GM19099 (cell line): ENCODE data around the gene LMF1.

Experiments used
- POLR2A ChIP-seq: IDR thresholded peaks from 3 replicates; pipeline ENCODE4 v1.6.1; 2011; ENCODE audit warnings: low read depth; ENCODE audit not compliant: insufficient read length; ENCODE audit errors: extremely low read depth

The LMF1 gene

DNA sequence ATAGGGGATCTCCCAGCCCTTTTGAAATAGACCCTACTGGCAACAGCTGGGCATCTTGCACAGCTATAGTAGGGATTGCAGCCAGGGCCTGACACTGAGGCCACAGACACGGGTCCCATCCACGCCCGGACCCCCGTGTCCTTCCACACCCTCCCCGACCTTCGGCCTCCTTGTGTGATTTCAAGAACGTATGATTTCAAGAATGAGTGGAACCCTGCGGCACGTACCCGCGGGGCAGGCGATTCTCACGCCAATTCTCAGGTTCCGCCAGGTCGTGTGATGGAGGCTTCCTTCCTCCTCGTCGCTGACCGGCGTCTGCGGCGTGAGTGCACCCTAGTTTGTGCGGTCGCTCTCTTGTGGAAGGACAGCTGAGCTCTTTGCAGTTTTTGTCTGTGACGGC lies 114.0 kb downstream of the LMF1 start:
- TF ChIP-seq POLR2A, result no peak

GRCh38 chr16:856101-856500 lies 114.7 kb downstream of the LMF1 start:
- TF ChIP-seq POLR2A, result no peak

DNA sequence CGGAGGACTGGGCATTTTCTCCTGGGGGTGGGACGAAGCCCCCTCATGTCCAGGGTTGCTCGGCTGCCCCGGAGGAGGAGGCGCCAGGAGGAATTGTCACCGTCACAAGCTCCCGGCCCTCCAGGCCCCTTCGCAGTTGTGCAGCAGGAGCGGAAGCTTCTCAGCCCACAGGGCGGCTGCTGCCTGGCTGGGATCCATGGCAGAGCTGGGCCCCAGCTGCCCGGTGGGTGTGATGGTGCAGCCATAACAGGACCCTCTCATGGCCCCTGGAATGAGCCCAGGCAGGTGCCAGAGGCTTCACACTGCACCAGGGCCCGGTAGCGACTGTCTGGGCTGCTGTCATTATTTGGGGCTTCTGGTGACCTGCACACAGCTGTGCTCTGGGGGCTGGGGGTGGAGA lies 115.3 kb downstream of the LMF1 start:
- TF ChIP-seq POLR2A, result no peak

DNA sequence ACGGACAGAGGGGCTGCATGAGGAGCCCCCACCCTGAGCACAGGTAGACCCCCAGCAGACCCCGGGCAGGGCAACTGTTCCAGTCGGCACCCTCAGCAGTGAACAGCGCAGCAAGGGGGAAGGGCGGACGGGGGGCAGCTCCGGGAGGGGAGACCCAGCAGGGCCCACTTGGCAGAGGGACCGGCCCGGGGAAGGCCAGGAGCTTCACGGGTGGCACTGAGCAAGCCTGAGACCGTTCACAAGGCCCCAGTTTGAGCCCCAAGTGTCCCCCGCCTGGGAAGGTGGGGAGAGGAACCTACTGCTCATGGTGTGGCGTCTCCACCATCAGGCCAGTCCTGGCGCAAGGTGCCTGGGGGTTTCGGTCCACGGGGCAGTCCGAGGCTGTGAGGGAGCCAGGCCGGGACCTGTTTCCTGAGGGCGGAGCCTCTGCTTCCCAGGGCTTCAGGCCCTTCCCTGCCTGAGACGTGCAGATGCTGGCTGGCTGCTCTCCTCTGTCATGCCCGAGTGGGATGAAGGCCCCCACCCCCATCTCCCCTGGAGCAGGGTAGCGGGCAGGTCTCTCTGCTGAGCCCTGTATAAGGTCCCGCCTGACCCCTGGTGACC lies 115.9 kb downstream of the LMF1 start:
- no peak for TF ChIP-seq POLR2A

DNA sequence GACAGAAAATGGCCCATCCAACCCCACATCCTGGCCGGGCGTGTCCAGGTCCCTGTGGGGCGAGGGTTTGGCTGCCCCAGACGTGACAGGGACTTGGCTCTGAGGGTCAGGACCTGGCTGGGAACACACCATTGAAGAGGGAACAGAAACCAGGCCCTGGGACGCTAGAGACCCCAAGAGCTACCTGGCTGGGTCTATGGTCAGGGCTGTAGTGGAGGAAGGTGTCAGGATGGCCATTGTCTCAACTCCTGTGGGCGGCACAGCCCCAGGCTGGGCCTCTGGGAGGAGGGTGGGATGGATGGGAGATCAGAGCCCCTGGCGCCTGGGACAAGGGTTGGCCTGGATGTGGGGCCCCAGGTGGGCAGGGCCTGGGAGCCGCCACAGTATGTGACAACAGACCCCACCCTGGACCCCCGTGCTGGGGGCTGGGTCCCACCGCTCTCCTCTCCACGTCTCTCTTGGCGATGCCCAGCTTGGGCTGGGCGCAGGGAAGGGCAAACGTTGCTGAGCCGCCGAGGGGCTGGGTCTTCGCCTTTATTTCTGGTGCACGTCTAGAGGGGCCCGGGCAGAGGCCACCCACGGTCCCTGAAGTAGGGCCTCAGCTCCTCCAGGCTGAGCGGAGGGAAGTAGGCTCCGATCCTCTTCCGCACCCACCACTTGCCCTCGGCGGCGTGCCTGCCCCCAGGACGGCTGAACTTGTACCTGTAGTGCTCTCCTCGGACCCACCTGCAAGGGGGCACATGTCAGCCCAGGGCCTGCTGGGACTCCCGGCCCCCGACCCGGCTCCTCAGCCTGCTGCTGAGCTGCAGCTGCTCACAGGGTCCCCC lies 116.6 kb downstream of the LMF1 start:
- TF ChIP-seq POLR2A, result no peak

DNA sequence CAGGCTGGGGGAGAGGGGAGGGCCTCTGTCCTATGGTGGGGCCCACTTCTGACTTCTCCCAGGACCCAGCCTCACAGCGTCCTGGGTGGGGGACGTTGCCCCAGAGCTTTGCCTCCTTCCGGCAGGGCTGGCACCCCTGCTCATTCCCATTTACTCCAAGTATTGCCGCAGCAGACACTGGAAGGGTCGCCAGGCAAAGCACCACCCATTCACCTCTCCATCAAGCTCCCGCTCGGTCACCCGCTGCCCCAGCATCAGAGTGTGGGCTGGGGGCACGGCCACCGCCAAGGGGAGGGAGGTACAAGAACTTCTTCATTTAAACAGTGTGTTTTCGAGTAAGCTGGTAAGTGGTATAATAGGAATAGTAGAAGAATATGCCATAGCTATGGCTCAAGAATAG lies 117.5 kb downstream of the LMF1 start:
- no peak for TF ChIP-seq POLR2A

DNA sequence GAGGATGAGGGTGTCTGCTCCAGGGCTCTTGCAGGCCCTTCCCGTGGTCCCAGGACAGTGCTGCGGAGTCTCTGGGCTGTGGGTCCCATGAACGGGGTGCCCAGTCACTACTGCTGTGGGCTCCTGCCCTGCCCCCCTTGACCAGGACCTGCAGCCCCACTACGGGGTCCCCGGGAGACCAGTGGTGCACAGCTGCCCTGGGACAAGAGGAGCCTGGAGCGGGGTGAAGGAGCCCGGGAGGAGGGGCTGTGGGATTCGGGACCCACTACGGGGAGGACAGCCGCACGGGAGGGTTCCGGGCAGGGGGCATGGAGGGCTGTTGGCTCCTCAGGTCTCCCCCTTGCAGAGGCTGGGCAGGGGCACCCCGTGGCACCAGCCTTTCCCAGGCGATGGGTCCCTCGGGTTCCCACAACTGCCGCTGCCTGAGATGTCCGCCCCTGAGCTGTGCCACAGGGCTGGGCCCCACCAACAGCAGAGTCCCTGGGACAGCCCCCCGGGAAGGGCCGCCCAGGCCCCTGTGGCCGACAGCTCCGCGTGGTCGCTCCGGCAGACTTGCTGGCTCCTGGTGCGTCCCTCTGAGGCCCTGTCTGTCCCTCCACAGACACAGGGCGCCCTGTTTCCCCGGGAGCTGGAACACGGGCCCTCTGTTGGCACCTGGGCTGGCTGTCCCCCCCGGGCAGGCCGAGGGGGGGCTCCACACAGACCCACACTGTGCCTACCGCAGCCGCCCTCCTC lies 118.2 kb downstream of the LMF1 start:
- TF ChIP-seq POLR2A, result no peak

DNA sequence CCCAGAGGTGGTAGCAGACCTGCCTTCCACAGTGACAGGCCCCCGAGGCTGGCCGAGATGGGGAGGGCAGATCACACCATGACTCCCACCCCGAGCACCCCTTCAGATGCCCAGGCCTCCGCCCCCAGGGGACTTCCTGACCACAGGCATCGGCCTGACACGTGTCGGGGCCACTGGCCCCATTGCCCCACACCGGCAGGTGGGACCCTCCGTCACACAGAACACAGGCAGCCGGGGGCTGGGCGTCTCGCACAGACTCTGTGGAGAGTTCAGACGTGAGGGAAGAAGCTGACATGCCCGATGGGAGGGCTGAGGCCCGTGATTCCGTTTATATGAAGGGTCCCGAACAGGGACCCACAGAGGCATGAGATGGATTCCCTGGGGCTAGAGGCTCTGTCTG lies 118.9 kb downstream of the LMF1 start:
- no peak for TF ChIP-seq POLR2A

DNA sequence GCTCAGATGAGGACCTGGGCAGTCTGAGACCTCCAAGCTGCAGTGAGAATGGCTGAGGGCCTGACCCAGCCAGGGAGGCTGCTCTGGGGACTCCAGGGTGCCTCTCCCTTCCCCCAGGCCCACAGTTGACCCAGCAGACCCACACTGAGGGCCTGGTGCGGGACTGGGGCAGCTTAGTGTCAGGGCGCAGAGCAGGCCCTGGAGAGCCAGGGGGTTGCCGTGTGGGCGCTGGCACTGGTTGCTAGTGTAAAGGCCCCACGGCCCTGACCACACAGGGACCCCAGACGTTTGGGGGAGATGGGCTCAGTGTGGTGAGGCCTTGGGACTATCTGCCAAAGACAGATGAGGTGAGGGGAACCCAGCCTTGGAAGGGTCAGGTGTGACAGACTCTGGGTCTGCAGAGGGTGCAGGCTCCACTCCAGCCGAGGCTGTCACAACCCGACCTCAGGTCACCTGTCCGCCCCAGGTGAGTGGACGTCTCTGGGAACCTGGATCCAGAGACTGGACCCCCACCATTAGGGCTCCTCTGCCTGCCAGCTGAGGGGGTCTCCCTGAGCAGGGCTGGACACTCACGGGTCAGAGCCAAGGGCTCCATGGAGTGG lies 119.5 kb downstream of the LMF1 start:
- TF ChIP-seq POLR2A, result no peak

- TF ChIP-seq POLR2A, result no peak
These were observed 120.1 kb downstream of the LMF1 start for GRCh38 chr16:850668-851067.

- TF ChIP-seq POLR2A, result no peak
These were observed 122.1 kb downstream of the LMF1 start for GRCh38 chr16:848510-849253.

- no peak for TF ChIP-seq POLR2A
These were observed 122.9 kb downstream of the LMF1 start for GRCh38 chr16:847681-848445.

- no peak for TF ChIP-seq POLR2A
These were observed 123.6 kb downstream of the LMF1 start for GRCh38 chr16:847151-847550.

DNA sequence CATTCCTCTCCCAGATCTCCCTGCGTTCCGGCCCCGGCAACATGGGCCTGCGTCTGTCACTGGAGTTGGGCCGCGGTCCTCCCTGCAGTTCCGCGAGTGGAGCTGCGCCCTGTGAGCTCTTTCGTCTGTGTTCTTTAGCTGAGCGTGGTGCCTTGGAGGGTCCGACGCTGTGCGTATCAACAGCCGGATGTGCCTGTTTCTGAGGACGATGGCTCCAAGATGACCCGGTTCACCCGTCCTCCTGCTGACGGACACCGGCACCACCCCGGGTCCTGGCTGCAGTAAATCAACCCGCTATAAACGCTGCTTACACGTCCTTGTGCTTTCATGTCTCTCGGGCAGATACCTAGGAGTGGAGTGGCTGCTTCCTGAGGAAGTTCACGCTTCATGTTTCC lies 125.4 kb downstream of the LMF1 start:
- TF ChIP-seq POLR2A, result no peak
